Measurements from ENCODE around the gene CNTN5.

Gene CNTN5

DNA sequence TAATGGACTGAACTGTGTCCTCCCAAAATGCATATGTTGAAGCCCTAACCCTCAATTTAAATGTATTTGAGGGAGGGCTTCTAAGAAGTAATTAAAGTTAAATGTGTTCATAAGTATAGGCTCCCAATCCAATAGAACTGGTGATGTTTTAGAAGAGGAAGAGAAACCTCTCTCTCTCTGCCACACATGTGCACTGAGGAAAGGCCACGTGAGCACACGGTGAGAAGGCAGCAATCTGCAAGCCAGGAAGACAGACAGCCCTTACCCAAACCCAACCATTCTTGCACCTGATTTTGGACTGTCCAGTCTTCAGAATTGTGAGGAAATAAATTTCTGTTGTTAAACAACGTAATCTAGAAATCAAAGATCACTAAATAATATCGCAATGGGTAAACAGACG lies 1164.8 kb downstream of the CNTN5 start:
- H3K9ac ChIP-seq, result no peak overlapping the region
- peaks cover 0 to 11% (median 0%) of the 10 kb centered on the region in 11 experiments; a peak in 2 of 22 replicates for H3K9me3 ChIP-seq (replicated peaks in 1 of 11)
- H3K36me3 ChIP-seq, result no peaks in the 10 kb centered on the region
- no peaks in the 10 kb centered on the region for H4K20me1 ChIP-seq
- no peak overlapping the region for H3K4me2 ChIP-seq
- no peak for TF ChIP-seq Cebpa-rat (IDR thresholded peaks at IDR 0.05)
- no peaks in the 10 kb centered on the region for H3K4me1 ChIP-seq
- H3K4me3 ChIP-seq, result no peak overlapping the region
- no peak overlapping the region for H3K27ac ChIP-seq
- no peaks in the 10 kb centered on the region for H3K27me3 ChIP-seq

DNA sequence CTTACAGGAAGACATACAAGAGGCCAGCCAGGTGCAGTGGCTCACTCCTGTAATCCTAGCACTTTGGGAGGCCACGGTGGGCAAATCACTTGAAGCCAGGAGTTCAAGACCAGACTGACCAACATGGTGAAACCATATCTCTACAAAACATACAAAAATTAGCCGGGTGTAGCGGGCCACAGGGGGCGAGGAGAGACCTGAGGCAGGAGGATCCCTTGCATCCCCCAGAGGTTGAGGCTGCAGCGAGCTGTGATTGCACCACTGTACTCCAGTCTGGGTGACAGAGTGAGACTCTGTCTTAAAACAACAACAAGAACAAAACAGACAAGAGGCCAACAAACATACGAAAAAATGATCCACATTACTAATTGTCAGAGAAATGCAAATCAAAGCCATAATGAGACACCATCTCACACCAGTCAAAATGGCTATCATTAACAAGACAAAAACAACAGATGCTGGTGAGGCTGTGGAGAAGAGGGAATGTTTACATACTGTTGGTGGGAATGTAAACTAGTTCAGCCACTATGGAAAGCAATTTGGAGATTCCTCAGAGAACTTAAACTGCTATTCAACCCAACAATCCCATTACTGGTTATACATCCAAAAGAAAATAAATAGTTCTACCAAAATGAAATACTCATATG lies 1167.5 kb downstream of the CNTN5 start:
- no peaks in the 10 kb centered on the region for H3K4me1 ChIP-seq
- H3K9me3 ChIP-seq (replicated peaks in 1 of 11), result peaks cover 0 to 11% (median 0%) of the 10 kb centered on the region in 11 experiments; a peak in 2 of 22 replicates
- no peak overlapping the region for H3K4me3 ChIP-seq
- TF ChIP-seq Cebpa-rat (IDR thresholded peaks at IDR 0.05), result no peak
- no peaks in the 10 kb centered on the region for H3K36me3 ChIP-seq
- no peak overlapping the region for H3K27ac ChIP-seq
- no peaks in the 10 kb centered on the region for H4K20me1 ChIP-seq
- H3K4me2 ChIP-seq, result no peak overlapping the region
- H3K27me3 ChIP-seq, result no peaks in the 10 kb centered on the region
- H3K9ac ChIP-seq, result no peak overlapping the region

GRCh38 chr11:100190395-100190794 lies 1169.6 kb downstream of the CNTN5 start:
- 0 out of 22 replicates have a peak, but pooled peaks cover 0 to under 1% (median 0%) of the 10 kb centered on the region in 11 experiments for H3K9me3 ChIP-seq (replicated peaks in 1 of 11)
- H3K9ac ChIP-seq, result no peak overlapping the region
- no peak for TF ChIP-seq Cebpa-rat (IDR thresholded peaks at IDR 0.05)
- no peak overlapping the region for H3K4me2 ChIP-seq
- H3K36me3 ChIP-seq, result no peaks in the 10 kb centered on the region
- H3K27me3 ChIP-seq, result no peaks in the 10 kb centered on the region
- no peaks in the 10 kb centered on the region for H4K20me1 ChIP-seq
- H3K27ac ChIP-seq, result no peak overlapping the region
- no peak overlapping the region for H3K4me3 ChIP-seq
- no peaks in the 10 kb centered on the region for H3K4me1 ChIP-seq

GRCh38 chr11:100192181-100192580 lies 1171.4 kb downstream of the CNTN5 start:
- no peaks in the 10 kb centered on the region for H3K4me1 ChIP-seq
- H3K9me3 ChIP-seq (replicated peaks in 1 of 11), result no peaks in the 10 kb centered on the region
- no peak overlapping the region for H3K27ac ChIP-seq
- no peaks in the 10 kb centered on the region for H3K36me3 ChIP-seq
- H3K9ac ChIP-seq, result no peak overlapping the region
- H4K20me1 ChIP-seq, result no peaks in the 10 kb centered on the region
- TF ChIP-seq Cebpa-rat (IDR thresholded peaks at IDR 0.05), result no peak
- no peak overlapping the region for H3K4me2 ChIP-seq
- no peaks in the 10 kb centered on the region for H3K27me3 ChIP-seq
- no peak overlapping the region for H3K4me3 ChIP-seq

GRCh38 chr11:100203789-100204188 lies 1183.0 kb downstream of the CNTN5 start:
- Histone ChIP-seq H3K36me3 (no peaks in the 10 kb centered on the region), H3K4me2 (no peak overlapping the region), H4K20me1 (no peaks in the 10 kb centered on the region), H3K27me3 (no peaks in the 10 kb centered on the region), H3K27ac (no peak overlapping the region), H3K9me3 (replicated peaks in 1 of 11) (no peaks in the 10 kb centered on the region), H3K4me1 (no peaks in the 10 kb centered on the region), H3K9ac (no peak overlapping the region), H3K4me3 (no peak overlapping the region)
- TF ChIP-seq Cebpa-rat (IDR thresholded peaks at IDR 0.05), result no peak

DNA sequence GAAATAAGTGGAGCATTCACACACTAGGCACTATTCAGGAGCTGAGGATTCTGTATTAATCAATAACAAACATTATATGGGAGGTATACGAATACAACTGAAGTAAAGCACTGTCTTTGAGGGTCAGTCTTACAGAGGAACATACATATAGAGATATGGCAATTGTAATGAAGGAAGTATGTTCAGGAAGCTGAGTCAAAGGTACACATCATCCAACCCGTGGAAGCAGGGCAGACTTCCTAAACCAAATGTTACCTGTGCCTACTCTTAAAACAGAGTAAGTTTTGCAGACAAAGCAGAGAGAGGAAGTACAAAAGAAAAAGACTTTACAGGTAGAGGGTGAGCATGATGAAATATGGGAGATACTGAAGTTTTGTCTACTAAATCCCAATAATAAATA lies 1185.2 kb downstream of the CNTN5 start:
- H3K4me3 ChIP-seq, result no peak overlapping the region
- no peaks in the 10 kb centered on the region for H3K27me3 ChIP-seq
- H3K9me3 ChIP-seq (replicated peaks in 1 of 11), result no peaks in the 10 kb centered on the region
- no peak overlapping the region for H3K27ac ChIP-seq
- no peak for TF ChIP-seq Cebpa-rat (IDR thresholded peaks at IDR 0.05)
- H3K36me3 ChIP-seq, result no peaks in the 10 kb centered on the region
- H4K20me1 ChIP-seq, result no peaks in the 10 kb centered on the region
- no peaks in the 10 kb centered on the region for H3K4me1 ChIP-seq
- H3K9ac ChIP-seq, result no peak overlapping the region
- H3K4me2 ChIP-seq, result no peak overlapping the region

DNA sequence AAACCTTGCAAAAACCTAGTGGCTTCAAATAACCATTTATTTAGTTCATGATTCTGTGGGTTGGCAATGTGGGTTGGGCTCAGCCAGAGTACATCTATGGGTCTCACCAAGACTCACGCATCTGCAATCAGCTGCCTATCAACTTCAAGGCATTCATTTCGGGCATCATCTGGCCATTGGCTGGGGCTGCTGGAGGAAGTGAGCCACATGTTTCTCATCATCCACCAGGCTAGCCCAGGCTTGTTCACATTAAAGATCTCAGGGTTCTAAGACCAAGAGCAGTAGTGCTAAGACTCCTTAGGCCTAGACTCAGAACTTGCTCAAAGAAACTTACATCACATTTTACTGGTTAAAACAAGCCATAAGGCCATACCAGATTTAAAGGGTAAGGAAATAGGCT lies 1187.5 kb downstream of the CNTN5 start:
- no peak for TF ChIP-seq Cebpa-rat (IDR thresholded peaks at IDR 0.05)
- no peak overlapping the region for H3K27ac ChIP-seq
- H3K9me3 ChIP-seq (replicated peaks in 1 of 11), result no peaks in the 10 kb centered on the region
- H3K4me2 ChIP-seq, result no peak overlapping the region
- no peaks in the 10 kb centered on the region for H4K20me1 ChIP-seq
- no peaks in the 10 kb centered on the region for H3K4me1 ChIP-seq
- no peaks in the 10 kb centered on the region for H3K36me3 ChIP-seq
- no peak overlapping the region for H3K4me3 ChIP-seq
- H3K9ac ChIP-seq, result no peak overlapping the region
- H3K27me3 ChIP-seq, result no peaks in the 10 kb centered on the region

DNA sequence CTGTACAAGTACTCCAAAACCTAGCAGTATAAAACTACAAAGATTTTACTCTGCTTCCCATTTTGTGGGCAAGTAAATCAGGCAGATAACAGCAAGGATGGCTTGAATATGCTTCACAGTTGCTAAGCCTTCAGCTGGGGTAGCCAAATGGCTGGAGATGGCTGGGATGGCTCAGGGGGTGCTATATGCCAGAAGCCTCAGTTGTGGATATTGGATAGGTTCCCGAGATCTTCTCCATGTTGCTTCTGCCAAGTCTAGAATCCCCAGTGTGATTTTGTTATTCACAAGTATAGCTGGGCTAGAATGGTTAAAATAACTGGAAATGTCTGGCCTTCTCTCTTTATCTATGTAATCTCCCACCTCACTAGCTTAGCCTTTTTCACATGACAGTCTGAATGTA lies 1194.0 kb downstream of the CNTN5 start:
- H4K20me1 ChIP-seq, result no peaks in the 10 kb centered on the region
- H3K36me3 ChIP-seq, result no peaks in the 10 kb centered on the region
- no peaks in the 10 kb centered on the region for H3K9me3 ChIP-seq (replicated peaks in 1 of 11)
- TF ChIP-seq Cebpa-rat (IDR thresholded peaks at IDR 0.05), result no peak
- H3K4me1 ChIP-seq, result no peaks in the 10 kb centered on the region
- no peak overlapping the region for H3K27ac ChIP-seq
- H3K4me2 ChIP-seq, result no peak overlapping the region
- H3K9ac ChIP-seq, result no peak overlapping the region
- no peaks in the 10 kb centered on the region for H3K27me3 ChIP-seq
- H3K4me3 ChIP-seq, result no peak overlapping the region

DNA sequence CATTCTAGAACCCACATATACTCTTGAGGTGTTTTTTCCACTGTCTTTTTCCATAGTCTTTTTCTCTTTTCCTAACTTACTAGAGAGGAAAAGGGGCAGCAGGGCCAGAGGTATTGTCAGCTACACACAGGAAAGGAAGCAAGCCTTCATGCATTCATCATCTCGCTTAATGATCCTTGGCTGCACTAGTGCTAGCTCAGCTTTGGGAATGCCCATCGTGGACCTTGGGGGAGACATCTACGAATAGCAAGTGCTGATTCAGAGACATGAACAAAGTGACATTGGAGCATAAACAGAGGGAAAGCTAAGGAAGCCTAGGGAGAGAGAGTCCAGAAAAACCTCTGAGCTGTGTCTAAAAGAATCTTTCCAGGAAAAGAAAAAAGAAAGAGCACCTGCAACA lies 1200.1 kb downstream of the CNTN5 start:
- Histone ChIP-seq H3K27me3 (no peaks in the 10 kb centered on the region), H3K9ac (no peak overlapping the region)
- no peak for TF ChIP-seq Cebpa-rat (IDR thresholded peaks at IDR 0.05)

DNA sequence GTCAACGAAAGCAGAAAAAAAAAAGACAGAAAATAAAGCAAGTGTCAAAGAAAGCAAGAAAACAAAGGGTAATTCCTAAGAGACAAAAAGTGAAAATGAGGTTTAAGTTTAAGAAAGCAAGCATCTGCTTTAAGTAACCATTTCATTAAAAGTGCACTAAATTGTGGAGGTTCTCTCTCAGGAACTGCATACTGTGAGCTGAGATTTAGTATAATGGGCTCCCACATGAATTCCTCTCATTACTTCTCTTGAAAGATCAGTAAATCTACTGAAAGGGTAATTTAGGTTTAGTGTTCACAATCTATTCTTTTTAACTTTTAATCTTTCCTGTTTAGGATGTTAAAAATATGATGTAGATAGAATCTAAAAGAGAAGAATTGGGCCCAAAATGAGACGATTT lies 1201.0 kb downstream of the CNTN5 start:
- Histone ChIP-seq H3K9me3 (replicated peaks in 1 of 11) (no peaks in the 10 kb centered on the region), H3K27me3 (no peaks in the 10 kb centered on the region), H3K9ac (no peak overlapping the region), H3K36me3 (no peaks in the 10 kb centered on the region), H3K4me2 (no peak overlapping the region), H3K4me1 (no peaks in the 10 kb centered on the region), H3K4me3 (no peak overlapping the region), H3K27ac (no peak overlapping the region), H4K20me1 (no peaks in the 10 kb centered on the region)
- no peak for TF ChIP-seq Cebpa-rat (IDR thresholded peaks at IDR 0.05)

More for the DNA sequence above, 1200.1 kb downstream of the CNTN5 start:
- H3K4me2 ChIP-seq, result no peak overlapping the region
- no peaks in the 10 kb centered on the region for H3K4me1 ChIP-seq
- no peak overlapping the region for H3K4me3 ChIP-seq
- H4K20me1 ChIP-seq, result no peaks in the 10 kb centered on the region
- no peaks in the 10 kb centered on the region for H3K36me3 ChIP-seq
- no peaks in the 10 kb centered on the region for H3K9me3 ChIP-seq (replicated peaks in 1 of 11)
- H3K27ac ChIP-seq, result no peak overlapping the region
